ENCODE measurements around the gene AKT1S1. TPM values are rescaled to one million over a fixed set of nuclear protein-coding genes. Genes with fewer than 3 reads are reported as not detected.

AKT1S1 gene
- total and polyA plus RNA-seq, 2 of the 13 experiments (the other 11 are each of a cell fraction or from before 2014, with no cell fraction given): 13.5 to 27.8 TPM

DNA sequence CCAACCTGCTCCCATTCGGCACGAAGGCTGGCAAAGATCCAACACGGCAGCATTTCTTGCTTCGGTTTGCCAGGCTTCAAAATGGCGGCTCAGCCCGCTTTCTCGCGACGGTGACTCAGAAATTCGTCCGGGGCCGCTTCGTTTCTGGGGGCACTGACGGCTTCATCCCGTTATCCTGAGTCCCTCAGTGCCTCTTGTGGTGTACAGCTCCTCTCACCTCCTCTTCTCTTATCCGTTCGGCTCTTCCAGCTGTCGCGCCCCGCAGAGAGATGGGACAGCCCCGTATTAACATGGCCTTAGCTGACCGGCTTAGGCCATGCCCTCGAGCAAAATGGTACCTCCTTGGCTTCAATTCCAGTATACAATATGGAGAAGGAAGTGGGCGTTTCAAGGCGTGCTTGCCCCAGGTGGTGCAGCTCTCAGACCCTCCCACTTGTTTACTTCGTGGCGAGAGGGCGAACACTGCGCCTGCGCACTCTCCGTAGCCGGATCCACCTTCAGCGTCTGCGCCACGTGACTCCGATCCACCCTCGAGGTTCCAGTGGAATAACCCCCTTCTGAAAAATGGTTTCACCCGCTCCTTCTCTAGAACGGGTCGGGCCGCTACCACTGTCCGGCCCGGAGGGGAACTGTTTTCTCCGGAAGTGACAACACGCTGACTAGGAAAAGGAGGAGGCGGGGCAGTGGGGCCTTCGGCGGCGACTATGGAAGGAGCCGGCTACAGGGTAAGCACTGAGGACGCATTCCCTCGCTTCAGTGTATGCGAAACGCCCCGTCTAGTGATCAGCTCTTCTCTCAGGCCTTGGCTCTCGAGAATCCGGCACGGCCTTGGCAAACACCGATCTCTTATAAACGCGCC is at the start of gene AKT1S1, which contains the start of gene TBC1D17 (continued):
- TF ChIP-seq SPEN (CRISPR knock-in tag; IDR thresholded peaks at IDR 0.05; ENCODE audit: low read depth) (peak; percentile 25; the same call in 1 of the 2 replicates), KDM5A (IDR thresholded peaks at IDR 0.05; ENCODE audit: borderline replicate concordance, low read length) (peak; percentile 84), MAZ (IDR thresholded peaks at IDR 0.05; ENCODE audit: borderline replicate concordance, low read depth, low read length) (no peak), MAZ (CRISPR knock-in tag; IDR thresholded peaks at IDR 0.05; ENCODE audit: low read depth) (no peak; the same call in 1 of the 2 replicates), JDP2 (CRISPR knock-in tag; IDR thresholded peaks at IDR 0.05; ENCODE audit: borderline replicate concordance) (no peak), CBX1 (IDR thresholded peaks at IDR 0.05; ENCODE audit: low read depth) (peak; percentile 31), FOSL1 (CRISPR knock-in tag; IDR thresholded peaks at IDR 0.05; ENCODE audit: borderline replicate concordance) (0 out of 2 replicates have a peak, but pooled peaks have one; percentile 21), KDM2A (CRISPR knock-in tag; IDR thresholded peaks at IDR 0.05; ENCODE audit: borderline replicate concordance, low read depth) (no peak), ZNF746 (CRISPR knock-in tag; IDR thresholded peaks at IDR 0.05) (no peak), ARID3A (IDR thresholded peaks at IDR 0.05; ENCODE audit: low read depth, low read length) (no peak), ZNF383 (CRISPR knock-in tag; IDR thresholded peaks at IDR 0.05; ENCODE audit: borderline replicate concordance) (no peak), ELK4 (CRISPR knock-in tag; IDR thresholded peaks at IDR 0.05; ENCODE audit: borderline replicate concordance) (no peak), ZNF441 (CRISPR knock-in tag; IDR thresholded peaks at IDR 0.05; ENCODE audit: borderline replicate concordance) (no peak), ZIK1 (CRISPR knock-in tag; IDR thresholded peaks at IDR 0.05; ENCODE audit: borderline replicate concordance, low read depth) (no peak), ZFP37 (CRISPR knock-in tag; IDR thresholded peaks at IDR 0.05; ENCODE audit: borderline replicate concordance) (no peak), ZBED4 (CRISPR knock-in tag; IDR thresholded peaks at IDR 0.05; ENCODE audit: borderline replicate concordance) (peak; percentile 51; the same call in 1 of the 2 replicates), CCAR2 (optimal IDR thresholded peaks at IDR 0.05; ENCODE audit: low read depth, low read length) (no peak), HOXA5 (CRISPR knock-in tag; IDR thresholded peaks at IDR 0.05) (no peak), ISL2 (CRISPR knock-in tag; IDR thresholded peaks at IDR 0.05) (no peak; the same call in 1 of the 2 replicates)
- TF ChIP-seq, protein P1, sequence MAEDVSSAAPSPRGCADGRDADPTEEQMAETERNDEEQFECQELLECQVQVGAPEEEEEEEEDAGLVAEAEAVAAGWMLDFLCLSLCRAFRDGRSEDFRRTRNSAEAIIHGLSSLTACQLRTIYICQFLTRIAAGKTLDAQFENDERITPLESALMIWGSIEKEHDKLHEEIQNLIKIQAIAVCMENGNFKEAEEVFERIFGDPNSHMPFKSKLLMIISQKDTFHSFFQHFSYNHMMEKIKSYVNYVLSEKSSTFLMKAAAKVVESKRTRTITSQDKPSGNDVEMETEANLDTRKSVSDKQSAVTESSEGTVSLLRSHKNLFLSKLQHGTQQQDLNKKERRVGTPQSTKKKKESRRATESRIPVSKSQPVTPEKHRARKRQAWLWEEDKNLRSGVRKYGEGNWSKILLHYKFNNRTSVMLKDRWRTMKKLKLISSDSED (CRISPR knock-in tag; IDR thresholded peaks at IDR 0.05): 0 out of 2 replicates have a peak, but pooled peaks have one; percentile 58
